HG03520 (cell line): Measurements from ENCODE around the gene PDE10A.

ENCODE experiments used
- ATAC-seq: cut with Tn5 transposase; IDR thresholded peaks from one replicate; pipeline ENCODE4 v1.9.1; 2021; ENCODE audit warnings: mild to moderate bottlenecking, moderate library complexity; ENCODE audit not compliant: unreplicated experiment

Gene PDE10A

DNA sequence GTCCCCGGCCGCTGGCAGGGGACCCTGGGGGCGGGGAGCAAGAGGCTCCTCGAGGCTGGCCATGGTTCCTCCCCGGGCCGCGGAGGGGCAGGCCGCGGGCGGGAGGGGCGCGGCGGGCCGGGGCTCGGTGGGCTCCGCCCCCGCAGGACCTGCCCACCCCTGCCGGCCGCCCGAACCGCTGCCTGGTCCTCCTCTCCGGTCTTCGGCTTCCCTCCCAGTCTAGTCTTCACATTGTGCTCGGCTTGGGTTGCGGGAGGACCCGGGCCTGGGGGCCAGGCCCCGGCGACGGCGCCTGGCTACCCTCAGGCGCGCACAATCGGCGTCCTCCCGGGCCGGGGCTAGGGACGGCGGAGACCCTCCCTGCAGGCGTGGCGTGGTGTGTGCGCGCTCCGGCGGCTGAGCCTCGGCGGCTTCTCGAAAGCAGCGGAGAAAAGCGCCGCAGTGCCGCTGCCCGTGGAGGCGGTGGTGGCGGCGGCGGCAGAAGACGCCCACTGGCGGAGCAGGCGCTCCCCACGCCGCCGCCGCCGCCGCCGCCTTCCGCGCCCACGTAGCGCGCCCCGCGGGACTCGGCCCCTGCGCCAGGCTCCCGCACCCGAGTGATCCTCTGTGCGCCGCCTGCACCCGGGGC lies at the start of gene PDE10A:
Gene PDE10A (minus strand): TSS at position 493 of the 628 bp plus-strand sequence. CDS start 430 bp downstream, at position 63.
- ATAC-seq: no peak

DNA sequence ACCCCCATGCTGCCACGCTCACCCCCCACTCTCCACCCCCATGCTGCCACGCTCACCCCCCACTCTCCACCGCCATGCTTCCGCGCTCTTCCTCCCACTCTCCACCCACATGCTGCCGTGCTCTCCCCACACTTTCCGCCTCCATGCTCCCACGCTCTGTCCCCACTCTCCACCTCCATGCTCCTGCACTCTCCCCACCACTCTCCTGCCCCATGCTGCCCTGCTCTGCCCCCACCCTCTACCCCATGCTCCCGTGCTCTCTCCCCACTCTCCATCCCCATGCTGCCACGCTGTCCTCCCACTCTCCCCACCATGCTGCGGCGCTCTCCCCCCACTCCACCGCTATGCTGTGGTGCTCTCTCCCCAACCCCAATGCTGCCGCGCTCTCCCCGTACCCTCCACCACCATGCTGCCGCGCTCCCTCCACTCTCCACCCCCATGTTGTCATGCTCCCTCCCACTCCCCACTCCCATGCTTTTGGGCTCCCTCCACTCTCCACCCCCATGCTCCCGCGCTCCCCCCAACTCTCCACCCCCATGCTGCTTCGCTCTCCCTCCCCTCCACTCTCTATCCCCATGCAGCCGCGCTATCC lies 46.0 kb upstream of the PDE10A start:
- ATAC-seq: no peak

DNA sequence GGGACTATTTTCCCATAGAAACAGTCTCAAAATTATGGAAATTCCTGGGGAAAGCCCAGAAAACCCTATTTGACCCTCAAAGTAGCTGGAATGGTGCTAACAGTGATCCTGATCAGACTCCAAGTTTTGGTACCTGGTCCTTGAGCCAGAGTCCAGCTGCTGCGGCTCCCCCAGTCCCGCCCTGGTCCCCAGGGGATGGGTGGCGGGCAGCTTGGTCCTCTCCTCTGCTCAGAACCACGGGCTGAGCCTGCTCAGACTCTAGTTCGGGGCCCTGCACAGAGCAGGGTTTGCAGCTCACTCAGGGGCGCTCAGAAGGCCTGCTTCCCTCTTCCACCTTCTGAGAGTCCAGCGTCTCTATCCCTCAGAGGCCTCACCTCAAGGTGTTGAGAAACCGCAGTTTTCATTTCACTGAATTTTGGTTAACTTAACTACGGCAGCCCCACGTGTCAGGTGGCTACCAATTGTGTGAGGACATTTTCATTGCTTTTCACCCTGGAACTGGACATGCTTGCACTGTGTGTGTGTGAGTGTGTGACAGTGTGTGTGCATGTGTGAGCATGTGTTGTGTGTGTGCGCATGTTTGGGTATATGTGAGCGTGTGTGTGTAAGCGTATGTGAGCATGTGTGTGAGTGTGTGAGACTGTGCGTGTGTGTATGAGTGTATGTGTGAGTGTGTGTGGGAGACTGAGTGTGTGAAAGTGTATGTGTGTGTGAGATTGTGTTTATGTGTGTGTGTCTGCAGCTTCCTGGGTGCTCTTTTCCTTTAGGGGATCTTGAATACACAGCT lies 44.2 kb upstream of the PDE10A start:
- no peak for ATAC-seq

DNA sequence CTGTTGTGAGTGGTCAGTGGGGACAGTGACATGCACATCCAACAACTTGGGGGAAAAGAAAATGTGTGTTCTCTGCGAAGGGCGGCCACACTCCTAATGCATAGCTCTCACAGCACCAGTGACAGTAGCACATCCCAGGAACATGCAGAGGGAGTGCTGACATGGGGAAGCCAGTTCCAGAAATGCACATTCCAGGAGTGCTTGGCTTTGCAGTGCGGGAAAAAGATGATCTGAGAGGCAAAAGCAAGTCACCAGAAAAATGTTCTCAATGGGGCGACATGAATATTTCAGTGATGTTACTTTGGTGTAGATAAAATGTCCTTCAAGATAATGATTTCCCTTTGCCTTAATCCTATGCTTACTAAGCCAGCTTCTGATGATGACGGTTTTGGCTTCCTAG lies 42.9 kb upstream of the PDE10A start:
- ATAC-seq: no peak

DNA sequence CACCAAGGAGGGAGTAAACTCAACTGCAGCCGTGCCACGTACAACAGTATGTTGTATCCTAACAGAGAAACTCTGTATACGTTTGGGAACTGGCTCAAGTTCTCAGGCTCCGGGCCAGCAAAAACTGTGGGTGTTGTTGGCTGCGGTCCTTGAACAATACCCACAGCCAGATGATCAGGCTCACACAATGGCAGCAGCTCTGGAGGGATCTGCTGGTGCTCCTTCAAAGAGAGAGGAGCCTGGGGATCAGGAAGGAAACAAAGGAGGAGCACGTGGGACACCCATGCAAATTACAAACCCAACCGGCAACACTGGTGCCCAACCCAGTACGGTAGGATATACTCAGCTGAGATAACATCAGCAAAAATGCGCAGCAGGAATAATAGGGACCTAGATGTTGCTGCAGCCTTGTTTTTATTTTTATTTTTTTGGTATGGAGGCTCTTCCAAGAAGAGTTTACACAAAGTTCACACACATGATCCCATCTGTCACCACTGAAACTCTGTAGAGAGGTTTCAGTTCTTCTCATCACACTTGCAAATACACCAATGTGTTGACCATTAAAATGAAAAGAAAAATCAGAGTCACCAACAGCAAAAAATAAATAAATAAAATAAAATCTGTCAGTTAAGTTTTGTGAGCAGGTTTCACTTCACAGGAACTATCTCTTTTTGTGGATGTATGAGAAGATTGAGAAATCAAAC lies 41.2 kb upstream of the PDE10A start:
- ATAC-seq: no peak

DNA sequence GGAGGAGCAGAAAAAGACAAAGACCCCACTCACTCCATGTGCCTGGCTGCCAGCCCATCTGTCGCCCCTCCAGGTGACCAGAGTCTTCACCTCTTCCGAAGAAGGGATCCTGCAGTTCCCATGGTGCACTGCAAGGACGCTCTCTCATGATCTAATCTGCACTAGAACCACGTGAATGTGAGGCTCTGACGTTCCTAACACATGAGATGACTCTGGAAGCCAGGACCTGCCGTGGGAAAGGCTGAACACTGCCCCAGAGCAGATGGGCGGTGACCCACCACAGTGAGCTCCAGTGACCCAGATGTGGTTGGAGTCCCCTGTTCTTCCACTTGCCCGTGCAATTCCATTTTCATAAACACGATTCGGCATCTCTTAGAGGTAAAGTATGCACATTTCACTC lies 39.6 kb upstream of the PDE10A start:
- no peak for ATAC-seq

DNA sequence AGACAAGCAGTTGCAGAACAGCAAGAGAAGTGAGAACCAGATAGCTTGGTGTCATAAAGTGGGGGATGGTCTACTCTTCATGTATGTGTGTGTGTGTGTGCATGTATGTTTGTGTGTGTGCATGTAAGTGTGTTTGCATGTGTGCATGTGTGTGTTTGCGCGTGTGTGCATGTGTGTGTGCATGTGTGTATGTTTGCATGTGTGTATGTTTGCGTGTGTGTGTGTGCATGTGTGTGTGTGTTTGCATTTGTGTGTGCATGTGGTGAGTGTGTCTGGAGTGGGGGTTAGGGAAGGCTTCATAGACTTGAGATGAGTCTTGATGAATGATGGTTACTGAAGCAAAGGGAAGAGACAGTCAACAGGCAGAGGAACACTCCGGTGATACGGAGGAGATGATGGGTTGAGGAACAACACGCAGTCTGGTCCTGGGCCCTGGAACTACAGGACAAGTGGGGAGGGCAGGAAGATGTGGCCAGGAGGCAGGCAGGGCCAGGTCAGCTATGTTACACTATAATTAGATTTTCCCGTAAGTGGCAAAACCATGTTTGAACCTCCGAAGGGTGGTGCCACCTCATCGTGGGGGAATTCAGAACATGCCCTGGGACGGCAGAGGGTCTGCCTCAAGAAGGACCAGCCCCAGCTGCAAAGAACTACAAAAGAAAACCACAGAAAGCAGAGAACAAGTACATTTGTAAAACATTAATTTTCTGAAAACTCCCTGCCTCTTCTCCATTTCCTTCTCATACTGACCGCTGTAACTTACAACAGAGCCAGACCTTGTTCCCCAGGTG lies 38.7 kb upstream of the PDE10A start:
- peak; percentile 41 for ATAC-seq

DNA sequence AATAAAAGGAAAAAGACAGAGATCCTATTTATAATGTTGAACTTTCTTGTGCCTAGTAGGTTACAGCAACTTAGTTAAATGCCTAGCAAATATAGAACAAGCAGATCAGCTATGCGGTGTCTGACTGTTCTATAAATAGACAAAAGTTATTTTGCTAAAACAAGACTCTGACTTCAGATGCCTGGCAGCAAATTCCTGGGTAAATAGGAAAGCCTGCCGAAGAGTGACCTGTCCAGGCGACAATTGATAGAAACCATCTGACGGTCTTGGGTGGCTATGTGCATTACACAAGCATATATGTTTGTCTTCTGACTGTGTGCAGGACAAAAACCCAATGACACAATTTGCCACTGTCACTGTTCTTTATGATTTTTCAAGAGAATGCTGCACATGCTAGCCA lies 38.0 kb upstream of the PDE10A start:
- ATAC-seq: no peak

DNA sequence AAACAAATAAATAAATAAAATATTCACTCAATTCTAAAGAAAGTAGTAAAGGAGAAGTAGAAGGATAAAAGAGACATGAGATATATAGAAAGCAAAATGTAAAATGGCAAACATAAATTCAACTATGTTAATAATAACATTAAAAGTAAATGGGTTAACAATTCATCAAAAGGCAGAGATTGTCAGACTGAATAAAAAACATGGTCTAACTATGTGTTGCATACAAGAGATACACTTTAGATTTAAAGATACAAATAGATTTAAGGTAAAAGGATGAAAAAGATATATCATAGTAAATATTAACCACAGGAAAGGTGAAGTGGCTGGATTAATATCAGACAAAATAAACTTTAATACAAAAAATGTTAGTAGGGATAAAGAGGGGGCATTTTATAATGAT lies 35.8 kb upstream of the PDE10A start:
- no peak for ATAC-seq

DNA sequence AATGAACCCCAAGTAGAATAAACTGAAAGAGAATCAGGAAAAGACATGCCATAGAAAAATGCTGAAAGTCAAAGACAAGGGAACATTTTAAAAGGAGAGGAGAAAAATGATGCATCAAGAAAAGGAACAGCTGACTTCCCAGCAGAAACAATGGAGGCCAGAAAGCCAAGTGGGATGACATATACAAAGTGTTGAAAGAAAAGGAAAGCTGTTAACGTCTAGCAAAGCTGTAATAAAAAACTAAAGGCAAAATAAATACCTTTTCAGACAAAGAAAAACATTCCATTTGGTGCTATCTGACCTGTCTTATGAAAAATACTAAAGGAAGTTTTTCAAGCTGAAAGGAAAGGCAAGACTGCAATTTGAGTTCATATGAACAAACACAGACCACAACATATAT lies 34.1 kb upstream of the PDE10A start:
- ATAC-seq: no peak

DNA sequence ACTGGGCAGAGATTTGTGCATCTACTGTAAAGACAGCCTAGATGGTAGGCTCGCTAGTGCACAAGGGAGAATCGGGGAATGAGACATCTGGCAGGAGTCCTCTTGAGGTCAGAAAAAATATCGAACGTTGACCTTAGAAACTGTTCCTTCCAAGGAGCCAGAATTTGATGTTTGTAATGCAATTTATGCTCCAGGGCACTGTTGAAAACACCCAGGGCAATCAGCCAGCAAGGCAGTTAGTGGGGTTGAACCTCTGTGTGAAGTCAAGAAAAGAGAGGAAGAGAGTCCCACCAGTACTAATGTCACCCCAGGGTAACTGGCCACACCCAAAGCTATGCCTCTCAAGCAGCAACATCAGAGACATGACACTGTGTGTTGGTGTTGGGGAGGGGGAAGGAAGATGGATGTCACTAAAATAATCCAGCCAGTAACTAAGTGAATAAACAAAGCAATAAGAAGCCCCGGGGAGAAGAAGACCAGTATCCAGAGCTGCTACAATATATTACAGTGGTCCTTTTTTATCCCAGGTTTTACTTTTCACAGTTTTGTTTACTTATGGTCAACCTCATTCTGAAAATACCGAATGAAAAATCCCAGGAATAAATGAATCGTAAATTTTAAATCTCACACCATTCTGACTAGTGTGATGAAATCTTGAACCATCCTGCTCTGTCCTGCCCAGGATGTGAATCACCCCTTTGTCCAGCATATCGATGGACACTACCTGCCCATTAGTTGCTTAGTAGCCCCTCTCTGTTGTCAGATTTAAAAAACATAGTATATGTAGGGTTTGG lies 32.9 kb upstream of the PDE10A start:
- ATAC-seq: no peak

DNA sequence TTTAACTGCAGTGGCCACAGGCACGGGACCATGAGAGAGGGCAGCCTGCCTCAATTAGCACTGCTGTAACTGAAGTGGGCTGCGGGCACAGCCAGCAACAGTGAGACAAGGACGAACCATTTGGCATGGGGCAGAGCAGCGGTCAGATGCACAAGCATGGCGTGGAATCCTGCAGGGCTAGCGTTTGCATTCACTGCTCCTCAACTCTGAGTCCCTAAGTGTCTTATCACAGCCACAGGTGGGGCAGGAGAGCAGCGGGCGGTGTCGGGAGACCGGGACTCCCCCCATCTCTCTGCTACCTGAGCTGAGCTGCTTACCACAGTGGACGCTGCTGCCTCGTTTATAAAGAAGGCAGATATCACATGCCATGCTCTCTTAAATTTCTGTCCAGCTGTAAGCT lies 31.3 kb upstream of the PDE10A start:
- no peak for ATAC-seq

DNA sequence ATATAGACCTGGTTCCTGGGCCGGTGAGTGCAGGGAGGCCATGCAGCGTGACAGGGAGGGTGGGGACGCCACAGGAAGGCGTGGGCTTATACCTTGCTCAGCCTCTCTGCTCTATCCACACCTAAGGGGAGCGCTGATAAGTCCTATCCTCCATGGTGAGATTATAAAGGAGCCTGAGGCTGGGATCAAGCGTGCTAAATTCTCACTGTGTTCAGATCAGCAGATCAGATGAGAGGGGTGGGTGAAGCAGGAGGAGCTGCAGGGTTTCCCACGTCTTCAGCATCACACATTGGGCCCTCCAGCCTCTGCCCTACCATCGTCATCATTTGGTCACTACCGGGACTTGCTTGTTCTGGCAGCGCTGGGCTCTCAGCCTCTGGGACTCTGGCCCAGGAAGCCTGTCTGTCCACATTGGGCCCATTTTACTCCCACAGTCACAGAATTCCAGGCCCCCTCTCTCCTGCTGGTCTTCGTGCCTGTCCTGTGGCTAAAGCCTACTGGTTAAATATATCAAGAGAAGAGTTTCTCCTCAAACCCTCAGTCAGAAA lies 29.1 kb upstream of the PDE10A start:
- no peak for ATAC-seq

DNA sequence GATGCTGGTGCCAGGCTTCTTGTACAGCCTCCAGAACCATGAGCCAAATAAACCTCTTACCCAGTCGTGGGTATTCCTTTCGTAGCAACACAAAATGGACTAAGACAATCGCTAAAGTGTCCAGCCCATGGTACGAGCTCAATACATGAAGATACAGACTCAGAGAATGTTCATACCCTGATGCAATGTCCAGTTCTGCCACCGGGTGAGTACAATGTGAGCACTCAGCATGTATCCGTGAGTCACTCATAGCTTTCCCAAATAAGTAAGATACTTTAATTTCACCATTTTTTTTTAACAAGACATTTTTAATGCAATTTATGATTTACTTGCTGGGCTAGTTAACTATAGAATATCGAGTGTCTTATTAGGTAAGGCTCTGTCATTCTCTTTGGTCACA lies 26.7 kb upstream of the PDE10A start:
- ATAC-seq: no peak

DNA sequence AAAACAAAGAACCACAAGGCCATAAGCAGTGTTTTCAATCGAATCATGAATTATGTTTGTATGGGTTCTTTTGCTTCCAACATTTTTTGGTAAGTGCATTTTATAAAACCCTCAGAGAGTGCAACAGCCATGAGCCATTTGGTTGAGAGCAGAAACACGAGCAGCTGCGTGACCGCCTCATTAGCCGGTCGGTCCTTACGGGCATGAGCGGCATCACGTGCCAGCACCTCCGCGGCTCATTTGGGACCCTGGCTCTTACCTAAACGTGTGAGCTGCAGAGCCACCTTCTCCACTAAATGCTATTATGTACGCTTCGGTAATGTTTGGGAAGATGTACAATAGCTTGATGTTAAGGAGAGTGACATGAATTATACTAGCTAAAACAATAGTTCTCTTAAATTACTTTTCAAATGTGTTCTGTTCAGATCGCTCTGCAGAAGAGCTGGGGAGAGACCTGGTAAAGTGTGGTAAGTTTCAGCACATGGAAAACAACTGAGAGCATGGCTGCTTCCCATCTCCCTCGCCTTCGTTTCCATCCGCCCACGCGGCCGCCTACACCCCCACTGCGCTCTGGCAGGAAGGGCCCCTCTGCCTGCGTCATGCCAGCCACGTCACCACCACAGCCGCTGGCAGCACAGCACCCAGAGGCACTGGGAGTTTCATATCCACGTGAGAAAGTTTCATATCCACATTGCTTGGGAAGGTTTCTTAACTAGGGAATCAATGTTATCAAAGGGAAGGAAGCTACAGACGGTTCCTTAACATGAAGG lies 23.7 kb upstream of the PDE10A start:
- ATAC-seq: no peak

DNA sequence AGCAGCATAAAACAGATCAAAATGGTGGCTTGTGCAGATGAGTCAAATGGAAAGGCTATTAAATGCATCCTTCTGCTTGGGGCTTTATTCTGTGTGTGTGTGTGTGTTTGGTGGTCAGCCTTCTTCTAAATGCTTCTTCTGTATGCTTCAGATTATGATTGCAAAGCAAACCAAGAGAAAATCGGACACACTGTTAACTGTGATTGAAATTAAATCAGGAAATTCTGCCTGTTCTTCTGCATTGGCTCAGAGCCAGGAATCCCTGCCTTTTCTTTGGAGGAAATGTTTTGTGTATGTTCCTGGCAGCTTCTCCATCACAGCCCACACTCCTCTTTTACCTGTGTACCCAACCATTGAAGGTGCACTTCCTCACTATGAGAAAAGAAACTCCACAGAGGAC lies 22.3 kb upstream of the PDE10A start:
- no peak for ATAC-seq

DNA sequence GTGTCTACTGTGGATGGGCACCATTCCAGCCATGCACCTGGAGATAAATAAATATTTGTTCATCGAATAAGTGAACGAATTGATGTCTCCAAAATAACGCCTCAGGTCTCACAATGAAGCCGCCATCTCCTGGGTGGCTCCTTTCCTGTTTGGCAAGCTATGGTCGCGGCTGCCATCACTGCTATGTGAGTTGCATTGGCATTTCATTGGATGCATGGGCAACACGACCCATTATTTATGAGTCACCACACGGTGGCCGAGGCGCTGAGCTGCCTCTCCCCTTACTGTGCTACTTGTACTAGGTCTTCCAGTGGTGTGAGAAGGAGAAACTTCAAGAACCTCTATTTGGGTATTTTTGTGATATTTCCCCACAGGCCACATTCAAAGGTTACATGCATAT lies 21.3 kb upstream of the PDE10A start:
- ATAC-seq: no peak

DNA sequence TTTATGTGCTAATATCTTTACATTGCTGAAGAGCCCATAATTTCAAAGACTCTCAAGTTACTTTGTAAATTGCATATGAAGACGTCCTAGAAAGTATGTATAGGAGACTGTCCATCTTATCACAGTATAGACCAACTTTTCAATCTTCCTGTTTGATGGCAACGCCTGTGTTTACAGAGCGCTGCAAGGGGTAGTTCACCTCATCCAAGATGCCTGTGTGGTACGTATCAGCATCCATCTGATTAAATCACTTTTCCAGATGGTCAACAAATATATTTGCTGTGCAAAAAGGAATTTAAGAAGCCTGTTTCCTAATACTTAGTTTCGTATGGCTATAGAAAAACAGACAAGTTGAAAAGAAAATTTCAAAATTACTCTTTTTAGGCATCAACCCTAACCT lies 17.9 kb upstream of the PDE10A start:
- no peak for ATAC-seq

DNA sequence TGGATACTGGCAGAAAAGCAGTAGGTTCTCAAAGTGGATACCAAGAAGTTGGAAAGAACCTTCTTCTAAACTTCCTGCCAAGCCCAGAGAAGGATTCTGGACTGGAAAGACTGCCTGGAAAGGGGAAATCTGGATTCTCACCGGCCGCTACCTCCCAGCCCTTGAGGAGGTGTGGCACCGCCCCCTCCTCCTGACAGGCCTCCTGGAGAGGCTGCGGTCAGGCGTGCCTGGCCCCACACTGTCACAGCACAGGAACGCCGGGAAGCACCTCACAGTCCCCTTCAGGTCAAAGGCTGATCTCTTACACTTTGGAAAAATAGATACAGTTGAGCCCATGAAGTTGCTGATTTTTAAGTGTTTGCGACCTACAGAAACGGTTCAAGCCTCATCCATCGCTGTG lies 16.3 kb upstream of the PDE10A start:
- ATAC-seq: no peak
